SU-DHL-6 (cell line): ENCODE measurements around the gene DDX31.

ENCODE experiments used
- H2AFZ ChIP-seq: fragments of 200-600 bp; sonication (generic); 2 replicates; pipeline ENCODE4 v1.6.1; 2014; ENCODE audit warnings: low read depth, mild to moderate bottlenecking, moderate library complexity, mixed read lengths, antibody characterized with exemption, low read length; ENCODE audit not compliant: severe bottlenecking
- H3F3A ChIP-seq: fragments of 200-600 bp; shearing (Covaris generic); 2 replicates; pipeline ENCODE4 v1.6.0; 2016; ENCODE audit warnings: antibody characterized with exemption, mild to moderate bottlenecking; ENCODE audit not compliant: insufficient read depth
- H3K27ac ChIP-seq: fragments of 200-600 bp; sonication (generic); 2 replicates; pipeline ENCODE4 v1.5.1; 2016; ENCODE audit warnings: low read depth, mild to moderate bottlenecking, low read length, moderate library complexity, mixed read lengths
- H3K27me3 ChIP-seq: fragments of 200-600 bp; sonication (generic), shearing (Covaris generic); 2 replicates; pipeline ENCODE4 v1.6.0; 2014; ENCODE audit warnings: mild to moderate bottlenecking, low read length
- H3K36me3 ChIP-seq: fragments of 200-600 bp; sonication (generic); 2 replicates; pipeline ENCODE4 v1.6.1; 2014; ENCODE audit warnings: mild to moderate bottlenecking, low read length, mixed read lengths
- H3K4me2 ChIP-seq: fragments of 300-600, 200-600 bp; shearing (Covaris generic), sonication (generic); 2 replicates; pipeline ENCODE4 v1.6.0; 2014; ENCODE audit warnings: low read length, low read depth, mild to moderate bottlenecking; ENCODE audit not compliant: poor library complexity, severe bottlenecking
- H3K4me3 ChIP-seq: fragments of 200-600 bp; sonication (generic); 2 replicates; pipeline ENCODE4 v1.5.1; 2014; ENCODE audit warnings: antibody characterized with exemption, low read length, mild to moderate bottlenecking, mixed read lengths; ENCODE audit not compliant: insufficient read depth, poor library complexity, severe bottlenecking
- H3K79me2 ChIP-seq: fragments of 200-600 bp; sonication (generic); 2 replicates; pipeline ENCODE4 v1.6.1; 2014; ENCODE audit warnings: mild to moderate bottlenecking, low read length, moderate library complexity; ENCODE audit not compliant: insufficient read depth
- H3K9ac ChIP-seq: fragments of 200-600 bp; sonication (generic); 2 replicates; pipeline ENCODE4 v1.7.0; 2014; ENCODE audit warnings: mild to moderate bottlenecking, low read length
- H3K9me2 ChIP-seq: fragments of 200-600 bp; sonication (generic); replicated peaks from 2 replicates; pipeline ENCODE4 v1.6.1; 2014; ENCODE audit warnings: low read length; ENCODE audit not compliant: insufficient read depth
- H3K9me3 ChIP-seq: fragments of 200-600 bp; sonication (generic); 2 replicates; pipeline ENCODE4 v1.6.1; 2014; ENCODE audit warnings: low read length, mixed read lengths; ENCODE audit not compliant: insufficient read depth
- H4K20me1 ChIP-seq: fragments of 200-600 bp; sonication (generic); 2 replicates; pipeline ENCODE4 v1.6.1; 2014; ENCODE audit warnings: low read depth, mild to moderate bottlenecking, antibody characterized with exemption, low read length, moderate library complexity, mixed read lengths
- EZH2phosphoT487 ChIP-seq: fragments of 200-600 bp; sonication (generic), shearing (Covaris generic); conservative IDR thresholded peaks from 2 replicates; pipeline ENCODE4 v1.6.1; 2018; ENCODE audit warnings: mild to moderate bottlenecking, antibody characterized with exemption, low read length, moderate library complexity, mixed read lengths
- TF ChIP-seq, protein P1 (sequence below): fragments of 200-600 bp; sonication (generic); IDR thresholded peaks from one replicate; pipeline ENCODE4 v1.5.1; 2017; ENCODE audit warnings: antibody characterized with exemption, mild to moderate bottlenecking, low read length, moderate library complexity; ENCODE audit not compliant: insufficient read depth, poor library complexity, severe bottlenecking

The DDX31 gene

DNA sequence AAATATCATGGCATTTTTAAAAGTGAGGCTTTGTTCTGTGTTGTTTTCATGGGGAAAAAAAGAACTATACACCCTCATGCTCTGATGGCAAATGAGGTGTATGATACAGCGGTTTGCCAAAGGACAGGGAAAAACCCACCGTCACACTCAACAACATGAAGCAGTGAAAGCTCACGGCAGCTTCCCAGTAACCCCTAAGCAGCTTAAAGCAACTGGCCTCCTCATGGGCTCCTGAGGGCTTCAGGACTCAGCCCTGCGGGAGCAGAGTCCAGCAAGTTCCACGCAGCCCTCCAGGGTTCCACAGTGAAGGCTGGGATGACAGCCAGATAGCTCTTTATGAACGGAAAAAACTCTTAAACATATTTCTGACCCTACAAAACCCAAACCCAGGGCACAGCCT is 74.5 kb downstream of the DDX31 start:
- H3K4me3 ChIP-seq = no peak overlapping the region
- no peaks in the 10 kb centered on the region for H4K20me1 ChIP-seq
- H3K36me3 ChIP-seq = no peaks in the 10 kb centered on the region
- TF ChIP-seq, protein P1, sequence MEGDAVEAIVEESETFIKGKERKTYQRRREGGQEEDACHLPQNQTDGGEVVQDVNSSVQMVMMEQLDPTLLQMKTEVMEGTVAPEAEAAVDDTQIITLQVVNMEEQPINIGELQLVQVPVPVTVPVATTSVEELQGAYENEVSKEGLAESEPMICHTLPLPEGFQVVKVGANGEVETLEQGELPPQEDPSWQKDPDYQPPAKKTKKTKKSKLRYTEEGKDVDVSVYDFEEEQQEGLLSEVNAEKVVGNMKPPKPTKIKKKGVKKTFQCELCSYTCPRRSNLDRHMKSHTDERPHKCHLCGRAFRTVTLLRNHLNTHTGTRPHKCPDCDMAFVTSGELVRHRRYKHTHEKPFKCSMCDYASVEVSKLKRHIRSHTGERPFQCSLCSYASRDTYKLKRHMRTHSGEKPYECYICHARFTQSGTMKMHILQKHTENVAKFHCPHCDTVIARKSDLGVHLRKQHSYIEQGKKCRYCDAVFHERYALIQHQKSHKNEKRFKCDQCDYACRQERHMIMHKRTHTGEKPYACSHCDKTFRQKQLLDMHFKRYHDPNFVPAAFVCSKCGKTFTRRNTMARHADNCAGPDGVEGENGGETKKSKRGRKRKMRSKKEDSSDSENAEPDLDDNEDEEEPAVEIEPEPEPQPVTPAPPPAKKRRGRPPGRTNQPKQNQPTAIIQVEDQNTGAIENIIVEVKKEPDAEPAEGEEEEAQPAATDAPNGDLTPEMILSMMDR = no peak
- TF ChIP-seq EZH2phosphoT487 = no peak
- no peak overlapping the region for H3K9ac ChIP-seq
- H3K27me3 ChIP-seq = no peaks in the 10 kb centered on the region
- no peaks in the 10 kb centered on the region for H3K9me3 ChIP-seq
- no peak overlapping the region for H2AFZ ChIP-seq
- H3F3A ChIP-seq = no peaks in the 10 kb centered on the region
- no peak overlapping the region for H3K4me2 ChIP-seq
- no peaks in the 10 kb centered on the region for H3K9me2 ChIP-seq
- H3K27ac ChIP-seq = no peak overlapping the region
- H3K79me2 ChIP-seq = no peaks in the 10 kb centered on the region

DNA sequence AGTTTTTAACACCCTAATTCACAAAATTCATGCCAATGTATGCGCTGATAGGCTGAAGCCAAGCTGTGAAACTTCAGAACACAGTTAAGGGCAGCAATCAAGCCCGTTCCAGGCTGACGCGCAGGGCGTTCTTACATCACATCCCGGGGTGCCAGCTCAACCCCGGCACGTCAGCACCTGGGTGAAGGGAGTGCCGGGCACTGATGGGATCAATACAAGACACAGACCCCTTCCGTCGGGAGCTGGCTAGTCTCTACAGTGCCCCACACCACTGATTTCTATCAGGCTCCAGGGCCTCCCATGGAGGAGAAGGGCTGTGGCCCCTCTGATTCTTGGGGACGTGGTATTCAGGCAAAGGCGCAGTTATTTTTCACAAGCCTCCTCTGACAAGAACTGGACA is 75.4 kb downstream of the DDX31 start:
- TF ChIP-seq EZH2phosphoT487 = no peak
- TF ChIP-seq, protein P1 = no peak
- Histone ChIP-seq H3K36me3 (no peaks in the 10 kb centered on the region), H3K4me2 (no peak overlapping the region), H3F3A (no peaks in the 10 kb centered on the region), H3K27ac (no peak overlapping the region), H3K9ac (no peak overlapping the region), H3K4me3 (no peak overlapping the region), H3K9me3 (no peaks in the 10 kb centered on the region), H2AFZ (no peak overlapping the region), H4K20me1 (no peaks in the 10 kb centered on the region), H3K79me2 (no peaks in the 10 kb centered on the region), H3K9me2 (no peaks in the 10 kb centered on the region), H3K27me3 (no peaks in the 10 kb centered on the region)

DNA sequence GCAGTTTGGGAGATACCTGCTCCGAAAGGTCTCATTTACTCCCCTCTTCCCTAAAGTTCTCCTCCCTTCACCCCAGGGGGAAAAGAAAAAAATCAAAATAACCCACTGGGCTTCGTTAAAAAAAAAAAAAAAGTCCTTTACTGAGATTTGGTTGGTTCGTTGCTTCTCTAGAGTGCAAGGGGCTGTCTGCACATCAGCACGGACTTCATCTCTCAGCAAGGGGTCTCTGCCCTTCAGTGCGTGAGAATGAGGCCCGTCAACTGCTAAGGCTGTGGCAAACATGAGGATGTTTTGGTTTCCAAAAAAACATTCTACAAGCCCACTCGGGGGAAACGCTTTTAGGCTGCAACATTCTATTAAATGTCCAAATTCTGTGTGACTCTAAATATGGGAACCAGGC is 77.3 kb downstream of the DDX31 start:
- Histone ChIP-seq H3K4me3 (no peak overlapping the region), H3K79me2 (no peaks in the 10 kb centered on the region), H3K4me2 (no peak overlapping the region), H3K27ac (no peak overlapping the region), H3K27me3 (no peaks in the 10 kb centered on the region), H3K9me3 (no peaks in the 10 kb centered on the region), H3F3A (no peaks in the 10 kb centered on the region), H4K20me1 (no peaks in the 10 kb centered on the region), H3K9ac (no peak overlapping the region), H3K9me2 (no peaks in the 10 kb centered on the region), H2AFZ (no peak overlapping the region), H3K36me3 (no peaks in the 10 kb centered on the region)
- TF ChIP-seq EZH2phosphoT487 = no peak
- TF ChIP-seq, protein P1 = no peak
